DOHH2 (cell line): ENCODE measurements around the gene SLC19A1.

Experiments used
- H3F3A ChIP-seq: fragments of 200-600 bp; sonication (generic), shearing (Covaris generic); 2 replicates; pipeline ENCODE4 v1.6.0; 2016; ENCODE audit warnings: antibody characterized with exemption, mild to moderate bottlenecking; ENCODE audit not compliant: control insufficient read depth, insufficient read depth
- H3K27ac ChIP-seq: fragments of 200-600 bp; sonication (generic); 2 replicates; pipeline ENCODE4 v1.5.1; 2014; ENCODE audit warnings: low read depth, mild to moderate bottlenecking, low read length, moderate library complexity
- H3K27me3 ChIP-seq: fragments of 200-600 bp; sonication (generic); 2 replicates; pipeline ENCODE4 v1.6.1; 2014; ENCODE audit warnings: mild to moderate bottlenecking, low read length, mixed read lengths; ENCODE audit not compliant: control insufficient read depth
- H3K36me3 ChIP-seq: fragments of 200-600 bp; sonication (generic); 2 replicates; pipeline ENCODE4 v1.6.1; 2014; ENCODE audit warnings: mild to moderate bottlenecking, low read length, moderate library complexity, mixed read lengths; ENCODE audit not compliant: control insufficient read depth
- H3K4me1 ChIP-seq: fragments of 200-600 bp; sonication (generic); 2 replicates; pipeline ENCODE4 v1.6.1; 2014; ENCODE audit warnings: mild to moderate bottlenecking, low read length, mixed read lengths; ENCODE audit not compliant: control insufficient read depth
- H3K4me2 ChIP-seq: fragments of 200-600 bp; sonication (generic); 2 replicates; pipeline ENCODE4 v1.6.0; 2014; ENCODE audit warnings: mild to moderate bottlenecking, low read length, moderate library complexity
- H3K4me3 ChIP-seq: fragments of 200-600 bp; sonication (generic); 2 replicates; pipeline ENCODE4 v1.5.1; 2014; ENCODE audit warnings: mild to moderate bottlenecking, low read length, mixed read lengths
- H3K79me2 ChIP-seq: fragments of 200-600 bp; sonication (generic); 2 replicates; pipeline ENCODE4 v1.6.1; 2014; ENCODE audit warnings: mild to moderate bottlenecking, low read length, mixed read lengths; ENCODE audit not compliant: control insufficient read depth
- H3K9me2 ChIP-seq: fragments of 200-600 bp; sonication (generic); replicated peaks from 2 replicates; pipeline ENCODE4 v1.6.1; 2014; ENCODE audit warnings: mild to moderate bottlenecking, low read length, mixed read lengths; ENCODE audit not compliant: control insufficient read depth
- H3K9me3 ChIP-seq: fragments of 200-600 bp; sonication (generic); 2 replicates; pipeline ENCODE4 v1.6.1; 2014; ENCODE audit warnings: antibody characterized with exemption, low read length, mixed read lengths; ENCODE audit not compliant: control insufficient read depth, insufficient read depth
- H4K20me1 ChIP-seq: fragments of 200-600 bp; sonication (generic); 2 replicates; pipeline ENCODE4 v1.6.0; 2014; ENCODE audit warnings: low read depth, mild to moderate bottlenecking, antibody characterized with exemption, low read length, moderate library complexity; ENCODE audit not compliant: control insufficient read depth, insufficient read depth
- EZH2phosphoT487 ChIP-seq: fragments of 200-600 bp; sonication (generic); IDR thresholded peaks from 2 replicates; pipeline ENCODE4 v1.6.1; 2017; ENCODE audit warnings: borderline replicate concordance, mild to moderate bottlenecking, antibody characterized with exemption, low read length, moderate library complexity, mixed read lengths
- TF ChIP-seq, protein P1 (sequence below): fragments of 200-600 bp; sonication (generic); IDR thresholded peaks from one replicate; pipeline ENCODE4 v1.5.1; 2014; ENCODE audit warnings: antibody characterized with exemption, mild to moderate bottlenecking, low read depth, low read length; ENCODE audit not compliant: poor library complexity, severe bottlenecking

SLC19A1 gene

DNA sequence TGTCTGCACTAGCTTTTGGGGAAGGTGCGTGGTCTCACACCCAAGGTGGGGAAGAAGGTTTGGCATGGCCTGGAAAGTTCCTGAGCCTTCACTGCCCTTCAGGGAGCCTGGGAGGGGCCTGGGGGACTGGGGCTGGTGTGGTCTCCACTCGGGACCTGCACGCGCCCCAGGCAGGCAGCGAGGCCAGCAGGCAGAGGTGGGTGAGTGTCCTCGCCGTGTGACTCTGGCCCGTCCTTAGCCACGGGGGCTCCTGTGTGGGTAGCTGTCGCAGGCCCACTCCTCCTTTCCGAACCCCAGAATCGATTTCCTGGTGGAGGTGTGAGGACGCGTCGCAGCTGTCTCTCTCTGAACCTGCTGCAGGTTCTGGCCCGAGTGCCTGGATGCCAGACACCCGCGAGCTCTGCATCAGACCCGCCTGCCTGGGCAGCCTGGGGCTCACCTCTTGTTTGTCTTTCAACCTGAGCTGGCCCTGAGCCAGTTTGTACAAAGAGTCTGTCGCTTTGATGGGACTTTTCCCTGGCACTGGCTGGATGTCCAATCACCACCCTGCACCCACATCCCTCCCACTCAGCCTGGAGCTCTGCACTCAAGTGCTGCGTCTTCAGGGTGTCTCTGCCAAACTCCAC is 36.0 kb upstream of the SLC19A1 start:
- Histone ChIP-seq H3K4me2 (no peak overlapping the region), H3K27me3 (no peaks in the 10 kb centered on the region), H3K9me3 (no peaks in the 10 kb centered on the region), H3K4me1 (no peaks in the 10 kb centered on the region), H3K36me3 (no peaks in the 10 kb centered on the region), H3K27ac (no peak overlapping the region), H4K20me1 (no peaks in the 10 kb centered on the region), H3F3A (no peaks in the 10 kb centered on the region), H3K9me2 (no peaks in the 10 kb centered on the region), H3K79me2 (no peaks in the 10 kb centered on the region), H3K4me3 (no peak overlapping the region)
- no peak for TF ChIP-seq EZH2phosphoT487
- TF ChIP-seq, protein P1, sequence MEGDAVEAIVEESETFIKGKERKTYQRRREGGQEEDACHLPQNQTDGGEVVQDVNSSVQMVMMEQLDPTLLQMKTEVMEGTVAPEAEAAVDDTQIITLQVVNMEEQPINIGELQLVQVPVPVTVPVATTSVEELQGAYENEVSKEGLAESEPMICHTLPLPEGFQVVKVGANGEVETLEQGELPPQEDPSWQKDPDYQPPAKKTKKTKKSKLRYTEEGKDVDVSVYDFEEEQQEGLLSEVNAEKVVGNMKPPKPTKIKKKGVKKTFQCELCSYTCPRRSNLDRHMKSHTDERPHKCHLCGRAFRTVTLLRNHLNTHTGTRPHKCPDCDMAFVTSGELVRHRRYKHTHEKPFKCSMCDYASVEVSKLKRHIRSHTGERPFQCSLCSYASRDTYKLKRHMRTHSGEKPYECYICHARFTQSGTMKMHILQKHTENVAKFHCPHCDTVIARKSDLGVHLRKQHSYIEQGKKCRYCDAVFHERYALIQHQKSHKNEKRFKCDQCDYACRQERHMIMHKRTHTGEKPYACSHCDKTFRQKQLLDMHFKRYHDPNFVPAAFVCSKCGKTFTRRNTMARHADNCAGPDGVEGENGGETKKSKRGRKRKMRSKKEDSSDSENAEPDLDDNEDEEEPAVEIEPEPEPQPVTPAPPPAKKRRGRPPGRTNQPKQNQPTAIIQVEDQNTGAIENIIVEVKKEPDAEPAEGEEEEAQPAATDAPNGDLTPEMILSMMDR, result no peak

DNA sequence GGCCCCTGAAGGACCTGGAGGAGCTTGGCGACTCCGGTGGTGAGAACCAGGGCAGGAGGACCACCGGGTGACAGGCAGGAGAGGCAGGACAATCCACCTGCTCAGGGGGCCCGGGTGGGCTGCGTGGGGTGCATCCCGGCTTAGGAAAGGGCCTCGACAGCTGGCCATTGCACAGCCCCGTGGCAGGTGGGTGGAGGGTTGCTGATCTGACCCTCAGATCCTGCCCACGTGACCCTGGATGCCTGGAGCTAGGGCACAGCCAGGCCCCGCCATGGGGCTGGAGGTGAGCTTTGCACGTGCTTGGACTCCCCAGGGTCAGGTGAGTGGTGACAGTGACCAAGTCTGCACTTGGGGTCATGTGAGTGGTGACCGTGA is 35.5 kb upstream of the SLC19A1 start:
- Histone ChIP-seq H3K79me2 (no peaks in the 10 kb centered on the region), H3K4me3 (no peak overlapping the region), H4K20me1 (no peaks in the 10 kb centered on the region), H3K36me3 (no peaks in the 10 kb centered on the region), H3F3A (no peaks in the 10 kb centered on the region), H3K4me2 (no peak overlapping the region), H3K27me3 (no peaks in the 10 kb centered on the region), H3K27ac (no peak overlapping the region), H3K9me3 (no peaks in the 10 kb centered on the region), H3K4me1 (no peaks in the 10 kb centered on the region), H3K9me2 (no peaks in the 10 kb centered on the region)
- TF ChIP-seq EZH2phosphoT487, result no peak
- TF ChIP-seq, protein P1, result no peak

DNA sequence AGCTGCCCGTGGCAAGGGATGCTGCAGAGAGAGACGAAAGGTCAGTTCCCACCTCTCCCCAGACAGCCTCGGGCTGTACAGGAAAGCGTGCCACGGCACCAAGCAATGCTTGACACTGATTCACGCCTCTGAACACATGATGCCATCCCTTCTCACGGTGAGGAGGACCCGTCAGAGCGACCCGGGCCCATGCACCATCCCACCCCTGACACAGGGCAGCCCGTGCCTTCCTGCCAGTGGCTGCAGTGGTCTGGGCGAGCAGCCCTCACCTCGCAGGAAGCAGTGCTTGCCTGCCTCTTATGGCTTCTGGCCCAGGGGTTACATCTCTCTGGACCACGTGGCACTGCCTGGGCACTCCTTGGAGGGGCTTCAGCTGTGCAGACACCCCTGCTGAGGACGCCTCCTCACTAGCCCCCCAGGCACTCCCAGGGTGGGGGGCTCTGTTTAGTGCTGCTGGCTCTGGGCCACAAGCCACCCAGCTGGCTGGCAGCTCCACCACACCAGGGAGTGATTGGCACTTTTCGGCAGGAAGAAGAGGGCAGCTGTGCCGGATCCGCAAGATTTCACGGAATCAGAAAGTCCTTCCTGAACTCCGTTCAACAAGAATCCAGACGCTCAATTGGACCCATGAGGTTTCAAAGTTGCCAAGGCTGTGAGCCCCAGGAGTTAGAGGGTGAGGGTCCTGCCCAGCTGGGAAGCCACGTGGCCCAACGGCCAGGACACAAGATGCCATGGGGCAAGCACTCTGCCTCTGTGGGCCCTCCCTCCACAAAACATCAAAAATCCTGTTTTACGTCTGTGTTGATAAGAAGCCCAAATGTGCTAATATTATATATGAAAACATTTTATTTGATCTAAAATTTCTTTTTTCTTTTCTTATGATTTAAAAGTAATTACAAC is 34.8 kb upstream of the SLC19A1 start:
- H3K27me3 ChIP-seq, result no peaks in the 10 kb centered on the region
- H3K36me3 ChIP-seq, result no peaks in the 10 kb centered on the region
- H3F3A ChIP-seq, result no peaks in the 10 kb centered on the region
- TF ChIP-seq, protein P1, result no peak
- TF ChIP-seq EZH2phosphoT487, result no peak
- H3K4me3 ChIP-seq, result no peak overlapping the region
- no peaks in the 10 kb centered on the region for H3K4me1 ChIP-seq
- no peaks in the 10 kb centered on the region for H3K9me3 ChIP-seq
- H4K20me1 ChIP-seq, result no peaks in the 10 kb centered on the region
- H3K27ac ChIP-seq, result no peak overlapping the region
- no peaks in the 10 kb centered on the region for H3K79me2 ChIP-seq
- no peaks in the 10 kb centered on the region for H3K9me2 ChIP-seq
- H3K4me2 ChIP-seq, result no peak overlapping the region
